HepG2 (cell line): ENCODE results near the gene ANO2. TPM values are rescaled to one million over a fixed set of nuclear protein-coding genes. Genes with fewer than 3 reads are reported as not detected.

Experiments
- ATAC-seq: fragments of 200-7000 bp; cut with Tn5 transposase; 3 replicates; pipeline ENCODE4 v1.9.1; 2020; ENCODE audit warnings: mild to moderate bottlenecking, moderate library complexity
- BruUV-seq: library from RNA; stranded (reverse); fragments of 400-500 nt; replicated peaks from 2 replicates; lab custom pipeline; 2021; lab: Mats Ljungman, UMichigan
- CTCF ChIA-PET: fragments of 300-600 bp; formaldehyde crosslinking; extraction: SDS; loops from one replicate; lab custom pipeline; 2021; ENCODE audit warnings: low total read pairs, inconsistent platforms, low intra/inter-chr PET ratio; lab: Yijun Ruan, JAX
- POLR2A ChIA-PET: fragments of 350-600 bp; sonication (Branson Sonifier 250); formaldehyde crosslinking; loops from one replicate; lab custom pipeline; 2020; ENCODE audit warnings: antibody characterized with exemption, inconsistent platforms; lab: Yijun Ruan, JAX
- DNase-seq: peaks from one replicate; pipeline ENCODE4 v3.0.0-alpha.2; 2015; ENCODE audit warnings: low spot score
- FAIRE-seq: peaks from 3 replicates; lab custom pipeline; 2011; peaks lifted over from hg19 to GRCh38; lab: Jason Lieb, UNC
- H2AFZ ChIP-seq: one replicate; pipeline ENCODE4 v1.6.1; 2011; ENCODE audit warnings: low read length, inconsistent platforms
- H3K27ac ChIP-seq: fragments of 300-600 bp; 3 replicates; pipeline ENCODE4 v1.8.0; 2011; ENCODE audit warnings: mixed run types, mild to moderate bottlenecking, mixed read lengths, low read length, inconsistent platforms; ENCODE audit not compliant: insufficient read depth; ENCODE audit errors: extremely low read length
- H3K27me3 ChIP-seq, 2 experiments: fragments of 200-600 bp in 1 of 2; 2 replicates in 1 of 2; 3 replicates in 1 of 2; pipeline versions ENCODE4 v1.6.0 to v1.8.0; 2011; ENCODE audit warnings: low read length in 2 of 2, mild to moderate bottlenecking in 2 of 2, moderate library complexity in 2 of 2, inconsistent platforms in 1 of 2; ENCODE audit not compliant: insufficient read depth in 2 of 2, control insufficient read depth in 1 of 2
- H3K36me3 ChIP-seq, 2 experiments: fragments of 200-600 bp in 1 of 2; replicated peaks in 1 of 2; 2 replicates in 1 of 2; 3 replicates in 1 of 2; pipeline versions ENCODE4 v1.5.1 to v1.8.0; 2011; ENCODE audit warnings: low read length in 2 of 2, inconsistent platforms in 1 of 2; ENCODE audit not compliant: insufficient read depth in 2 of 2, control insufficient read depth in 1 of 2
- H3K4me1 ChIP-seq: 2 replicates; pipeline ENCODE4 v1.5.1; 2012; ENCODE audit warnings: low read length, inconsistent platforms; ENCODE audit not compliant: insufficient read depth
- H3K4me2 ChIP-seq: 2 replicates; pipeline ENCODE4 v1.6.0; 2011; ENCODE audit warnings: low read depth, low read length, inconsistent platforms
- H3K4me3 ChIP-seq, 3 experiments: fragments of 200-600 bp in 1 of 3; sonication (generic), shearing (Covaris generic) in 1 of 3; replicated peaks in 1 of 3; 2 replicates each; pipeline ENCODE4 v1.5.1; 2011 to 2016; ENCODE audit warnings: low read length in 3 of 3, inconsistent platforms in 2 of 3, low read depth in 2 of 3, mild to moderate bottlenecking in 2 of 3, control low read depth in 1 of 3, mixed read lengths in 1 of 3; ENCODE audit not compliant: insufficient read depth in 1 of 3
- H3K79me2 ChIP-seq: one replicate; pipeline ENCODE4 v1.6.1; 2011; ENCODE audit warnings: low read length, inconsistent platforms; ENCODE audit not compliant: insufficient read depth
- H3K9ac ChIP-seq: 2 replicates; pipeline ENCODE4 v1.6.0; 2011; ENCODE audit warnings: mild to moderate bottlenecking, low read depth, low read length, inconsistent platforms; ENCODE audit not compliant: insufficient read depth
- H3K9me3 ChIP-seq: 2 replicates; pipeline ENCODE4 v1.5.1; 2012; ENCODE audit warnings: mild to moderate bottlenecking, low read length
- H4K20me1 ChIP-seq: 2 replicates; pipeline ENCODE4 v1.6.0; 2011; ENCODE audit warnings: inconsistent platforms, mild to moderate bottlenecking, low read length, moderate library complexity; ENCODE audit not compliant: insufficient read depth
- CREB1 ChIP-seq, 2 experiments: fragments of 450-650 bp in 1 of 2; IDR thresholded peaks; 2 replicates each; pipeline ENCODE4 v1.6.1; 2016 to 2017; ENCODE audit warnings: control low read depth in 1 of 2, mild to moderate bottlenecking in 1 of 2, missing compliant biosample characterization in 1 of 2, missing genetic modification characterization in 1 of 2
- HCFC1 ChIP-seq: fragments of 150-350 bp; IDR thresholded peaks from 2 replicates; pipeline ENCODE4 v1.6.1; 2014; ENCODE audit warnings: low read depth, low read length
- KDM3A ChIP-seq: IDR thresholded peaks from 2 replicates; pipeline ENCODE4 v1.6.1; 2018; ENCODE audit warnings: low read depth, missing compliant biosample characterization
- MYC ChIP-seq: sonication (generic); formaldehyde crosslinking; IDR thresholded peaks from 2 replicates; pipeline ENCODE4 v1.9.0; 2021; ENCODE audit warnings: missing genetic modification reagents, borderline replicate concordance
- PCBP1 ChIP-seq: fragments of 200-400 bp; formaldehyde crosslinking; IDR thresholded peaks from 2 replicates; pipeline ENCODE4 v1.6.1; 2017; ENCODE audit warnings: mild to moderate bottlenecking, low read depth, low read length, borderline replicate concordance
- SKI ChIP-seq: fragments of 450-650 bp; IDR thresholded peaks from one replicate; pipeline ENCODE4 v1.6.1; 2018; ENCODE audit warnings: mild to moderate bottlenecking; ENCODE audit not compliant: partially characterized antibody
- ZBTB1 ChIP-seq: sonication (generic); formaldehyde crosslinking; IDR thresholded peaks from 2 replicates; pipeline ENCODE4 v1.4.0; 2020; ENCODE audit warnings: missing genetic modification reagents, borderline replicate concordance
- ZNF160 ChIP-seq: sonication (generic); formaldehyde crosslinking; IDR thresholded peaks from 2 replicates; pipeline ENCODE4 v1.8.0; 2022; ENCODE audit warnings: mild to moderate bottlenecking, inconsistent platforms, missing genetic modification reagents
- ZNF256 ChIP-seq: sonication (generic); formaldehyde crosslinking; conservative IDR thresholded peaks from 2 replicates; pipeline ENCODE4 v1.4.0; 2020; ENCODE audit warnings: missing genetic modification reagents
- ZNF577 ChIP-seq: sonication (generic); formaldehyde crosslinking; IDR thresholded peaks from 2 replicates; pipeline ENCODE4 v1.4.0; 2020; ENCODE audit warnings: mild to moderate bottlenecking, low read depth, missing genetic modification reagents, borderline replicate concordance
- ZNF839 ChIP-seq: sonication (generic); formaldehyde crosslinking; IDR thresholded peaks from 2 replicates; pipeline ENCODE4 v1.4.0; 2020; ENCODE audit warnings: missing genetic modification reagents, mild to moderate bottlenecking, borderline replicate concordance
- WGBS: methylation state at CpG from one replicate; pipeline ENCODE4 v1.1.6; 2017; ENCODE audit warnings: low lambda C conversion rate; 5-methylcytosine and 5-hydroxymethylcytosine counted together
- in situ Hi-C: cut with HindIII; loops from 2 replicates; pipeline ENCODE4 v1.10.0; 2017; ENCODE audit warnings: low pct_unique_long_range_greater_than_20kb; ENCODE audit not compliant: extremely low pct_ligation_motif_present
- intact Hi-C: fragments of 100-400 bp; cut with micrococcal nuclease; formaldehyde crosslinking; loops from one replicate; pipeline ENCODE4 v1.10.0; 2022; ENCODE audit not compliant: unreplicated experiment
- polyA plus RNA-seq, 8 experiments: library from polyadenylated mRNA; depleted of rRNA in 3 of 8; stranded (reverse) in 7 of 8; unstranded in 1 of 8; fragments of >200 nt; fragmentation: Illumina TruSeq in 4 of 8; extraction: Trizol in 4 of 8; gene quantifications; 2 replicates each; pipeline versions ENCODE4 v1.2.1 to v1.2.3, GENCODE V29; 2011 to 2016; ENCODE audit warnings: low read depth in 4 of 8, missing spikeins in 1 of 8, mixed read lengths in 1 of 8; ENCODE audit not compliant: insufficient read depth in 1 of 8
- total RNA-seq, 5 experiments: library from RNA; depleted of rRNA; stranded (reverse); fragments of >200 nt; fragmentation: Illumina TruSeq; extraction: Trizol; gene quantifications; 2 replicates each; pipeline ENCODE4 v1.2.3, GENCODE V29; 2016; ENCODE audit warnings: low read depth in 1 of 5
- TF ChIP-seq, protein P1 (sequence below): sonication (generic); formaldehyde crosslinking; IDR thresholded peaks from 2 replicates; pipeline ENCODE4 v1.4.0; 2020; ENCODE audit warnings: missing genetic modification reagents, borderline replicate concordance
- TF ChIP-seq, protein P2 (sequence below): IDR thresholded peaks from 2 replicates; pipeline ENCODE4 v1.6.1; 2016; ENCODE audit warnings: low read depth

The ANO2 gene
- total and polyA plus RNA-seq, 2 of the 13 experiments (the other 11 are each of a cell fraction or from before 2014, with no cell fraction given) = 0.18 TPM; not detected in 1

DNA sequence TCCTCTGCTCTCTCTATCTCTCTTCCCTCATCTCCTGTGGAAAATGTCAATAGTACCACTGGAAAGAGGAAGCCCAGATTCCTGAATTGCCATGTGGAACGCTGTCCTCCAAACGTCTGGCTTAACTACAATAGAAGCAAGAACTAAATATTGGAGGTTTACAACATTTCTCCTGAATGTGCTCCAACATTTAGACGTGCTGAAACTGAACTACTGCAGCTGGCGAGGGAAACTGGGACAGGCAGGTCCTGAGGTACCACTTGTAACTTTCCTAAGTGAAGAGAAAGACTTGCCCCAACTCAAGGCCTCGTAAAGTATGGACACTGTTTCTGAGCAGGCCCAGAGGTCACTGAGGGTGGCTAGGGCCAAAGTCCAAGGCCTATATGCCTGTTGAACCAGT is 325.4 kb downstream of the ANO2 start:
- no peaks in the 10 kb centered on the region for H4K20me1 ChIP-seq
- DNase-seq = no peak
- no peak for TF ChIP-seq KDM3A (CRISPR knock-in tag)
- no peak for TF ChIP-seq HCFC1
- TF ChIP-seq ZBTB1 (CRISPR knock-in tag) = no peak
- no peak for TF ChIP-seq SKI
- TF ChIP-seq ZNF839 (CRISPR knock-in tag) = no peak
- no peak for TF ChIP-seq ZNF256 (CRISPR knock-in tag)
- TF ChIP-seq, protein P1, sequence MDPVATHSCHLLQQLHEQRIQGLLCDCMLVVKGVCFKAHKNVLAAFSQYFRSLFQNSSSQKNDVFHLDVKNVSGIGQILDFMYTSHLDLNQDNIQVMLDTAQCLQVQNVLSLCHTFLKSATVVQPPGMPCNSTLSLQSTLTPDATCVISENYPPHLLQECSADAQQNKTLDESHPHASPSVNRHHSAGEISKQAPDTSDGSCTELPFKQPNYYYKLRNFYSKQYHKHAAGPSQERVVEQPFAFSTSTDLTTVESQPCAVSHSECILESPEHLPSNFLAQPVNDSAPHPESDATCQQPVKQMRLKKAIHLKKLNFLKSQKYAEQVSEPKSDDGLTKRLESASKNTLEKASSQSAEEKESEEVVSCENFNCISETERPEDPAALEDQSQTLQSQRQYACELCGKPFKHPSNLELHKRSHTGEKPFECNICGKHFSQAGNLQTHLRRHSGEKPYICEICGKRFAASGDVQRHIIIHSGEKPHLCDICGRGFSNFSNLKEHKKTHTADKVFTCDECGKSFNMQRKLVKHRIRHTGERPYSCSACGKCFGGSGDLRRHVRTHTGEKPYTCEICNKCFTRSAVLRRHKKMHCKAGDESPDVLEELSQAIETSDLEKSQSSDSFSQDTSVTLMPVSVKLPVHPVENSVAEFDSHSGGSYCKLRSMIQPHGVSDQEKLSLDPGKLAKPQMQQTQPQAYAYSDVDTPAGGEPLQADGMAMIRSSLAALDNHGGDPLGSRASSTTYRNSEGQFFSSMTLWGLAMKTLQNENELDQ = no peak
- TF ChIP-seq MYC (CRISPR knock-in tag) = no peak
- TF ChIP-seq, protein P2, sequence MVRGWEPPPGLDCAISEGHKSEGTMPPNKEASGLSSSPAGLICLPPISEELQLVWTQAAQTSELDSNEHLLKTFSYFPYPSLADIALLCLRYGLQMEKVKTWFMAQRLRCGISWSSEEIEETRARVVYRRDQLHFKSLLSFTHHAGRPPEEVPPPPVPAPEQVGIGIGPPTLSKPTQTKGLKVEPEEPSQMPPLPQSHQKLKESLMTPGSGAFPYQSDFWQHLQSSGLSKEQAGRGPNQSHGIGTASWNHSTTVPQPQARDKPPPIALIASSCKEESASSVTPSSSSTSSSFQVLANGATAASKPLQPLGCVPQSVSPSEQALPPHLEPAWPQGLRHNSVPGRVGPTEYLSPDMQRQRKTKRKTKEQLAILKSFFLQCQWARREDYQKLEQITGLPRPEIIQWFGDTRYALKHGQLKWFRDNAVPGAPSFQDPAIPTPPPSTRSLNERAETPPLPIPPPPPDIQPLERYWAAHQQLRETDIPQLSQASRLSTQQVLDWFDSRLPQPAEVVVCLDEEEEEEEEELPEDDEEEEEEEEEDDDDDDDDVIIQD (CRISPR knock-in tag) = no peak
- TF ChIP-seq ZNF577 = no peak
- TF ChIP-seq PCBP1 = no peak
- no peak for TF ChIP-seq ZNF160 (CRISPR knock-in tag)
- TF ChIP-seq CREB1 (IDR thresholded peaks at IDR 0.05) = no peak
- TF ChIP-seq CREB1 (CRISPR knock-in tag; IDR thresholded peaks at IDR 0.05) = no peak
- TF ChIP-seq, all 625 proteins: peak for 0
- no peaks in the 10 kb centered on the region for H3K79me2 ChIP-seq
- H3K4me3 ChIP-seq = no peak overlapping the region
- in situ Hi-C loops = no loop called here
- no peak overlapping the region for H3K9ac ChIP-seq
- H2AFZ ChIP-seq = no peak overlapping the region
- no peak overlapping the region for H3K27ac ChIP-seq
- no peak for ATAC-seq
- BruUV-seq = no TSS peak
- intact Hi-C loops = no loop called here
- CTCF ChIA-PET = no interaction called here
- POLR2A ChIA-PET = no interaction called here
- peaks cover 0 to 1% of the 10 kb centered on the region in 2 experiments; a peak in 2 of 5 replicates for H3K27me3 ChIP-seq
- no peak for FAIRE-seq
- no peaks in the 10 kb centered on the region for H3K9me3 ChIP-seq
- no peak overlapping the region for H3K4me2 ChIP-seq
- 21% methylated on average over 5 of the region's 5 CpGs for WGBS
- no peaks in the 10 kb centered on the region for H3K36me3 ChIP-seq
- H3K4me1 ChIP-seq = no peaks in the 10 kb centered on the region
